GM21576 (cell line): ENCODE measurements around the gene MYO5B.
"Not testable (repeated sequence)": the region's sequence is repeated elsewhere in the genome, so short reads cannot be mapped to it uniquely, and the experiment has no call there.

Experiments used
- ATAC-seq: cut with Tn5 transposase; IDR thresholded peaks from one replicate; pipeline ENCODE4 v1.9.1; 2021; ENCODE audit warnings: mild to moderate bottlenecking, moderate library complexity; ENCODE audit not compliant: unreplicated experiment

The MYO5B gene

DNA sequence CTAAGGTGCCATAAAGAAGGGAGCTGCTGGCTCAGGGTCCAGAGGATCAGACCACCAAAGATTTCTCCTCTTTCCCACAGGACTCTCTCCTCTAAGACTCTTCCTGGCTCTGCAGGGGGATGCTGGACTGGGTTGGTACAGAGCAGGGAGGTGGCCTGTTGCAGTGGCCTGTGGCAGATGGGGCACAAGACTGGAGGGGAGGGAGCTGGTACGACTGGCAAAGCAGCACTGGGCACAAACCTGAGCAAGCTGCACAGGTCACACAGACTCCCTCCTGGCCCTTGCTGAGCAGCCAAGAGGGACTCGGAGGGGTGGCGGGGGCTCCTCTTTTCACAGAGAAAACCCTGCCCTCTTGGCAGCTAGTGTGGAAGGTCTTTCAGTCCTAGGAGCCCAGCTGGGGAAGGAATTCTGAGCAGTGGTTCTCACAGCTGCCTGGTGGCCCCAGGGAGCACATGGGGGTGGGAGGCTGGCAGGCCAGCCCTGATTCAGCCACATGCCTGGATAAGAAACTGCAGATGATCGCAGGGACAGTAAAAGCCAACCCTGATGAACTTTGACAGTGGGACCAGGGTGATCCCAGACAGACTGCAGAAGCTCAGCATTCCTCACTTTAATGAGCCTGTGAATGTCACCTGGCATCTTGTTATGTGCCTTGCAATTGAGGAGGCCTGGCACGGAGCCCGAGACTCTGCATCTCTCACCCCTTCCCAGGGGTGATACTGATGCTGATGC lies 349.2 kb downstream of the MYO5B start:
- ATAC-seq: no peak

DNA sequence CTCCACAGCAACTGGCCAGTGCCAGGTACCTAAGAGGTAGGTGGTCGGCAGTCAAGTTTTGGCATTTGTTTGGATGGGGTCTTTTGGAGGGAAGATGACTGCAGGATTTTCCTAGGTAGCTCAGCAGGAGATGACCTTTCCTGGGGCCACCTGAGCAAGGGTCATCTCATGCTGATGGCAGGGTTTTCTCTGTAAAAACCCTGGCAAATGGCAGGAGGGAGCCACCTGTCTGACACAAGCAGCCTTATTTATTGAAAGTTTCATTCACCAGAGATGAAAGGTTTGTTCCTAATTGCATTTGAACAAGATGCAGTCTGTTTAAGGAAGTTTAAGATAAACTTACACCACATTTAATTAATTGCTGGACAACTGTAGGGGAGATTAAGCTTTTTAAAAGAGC lies 350.0 kb downstream of the MYO5B start:
- ATAC-seq: no peak

DNA sequence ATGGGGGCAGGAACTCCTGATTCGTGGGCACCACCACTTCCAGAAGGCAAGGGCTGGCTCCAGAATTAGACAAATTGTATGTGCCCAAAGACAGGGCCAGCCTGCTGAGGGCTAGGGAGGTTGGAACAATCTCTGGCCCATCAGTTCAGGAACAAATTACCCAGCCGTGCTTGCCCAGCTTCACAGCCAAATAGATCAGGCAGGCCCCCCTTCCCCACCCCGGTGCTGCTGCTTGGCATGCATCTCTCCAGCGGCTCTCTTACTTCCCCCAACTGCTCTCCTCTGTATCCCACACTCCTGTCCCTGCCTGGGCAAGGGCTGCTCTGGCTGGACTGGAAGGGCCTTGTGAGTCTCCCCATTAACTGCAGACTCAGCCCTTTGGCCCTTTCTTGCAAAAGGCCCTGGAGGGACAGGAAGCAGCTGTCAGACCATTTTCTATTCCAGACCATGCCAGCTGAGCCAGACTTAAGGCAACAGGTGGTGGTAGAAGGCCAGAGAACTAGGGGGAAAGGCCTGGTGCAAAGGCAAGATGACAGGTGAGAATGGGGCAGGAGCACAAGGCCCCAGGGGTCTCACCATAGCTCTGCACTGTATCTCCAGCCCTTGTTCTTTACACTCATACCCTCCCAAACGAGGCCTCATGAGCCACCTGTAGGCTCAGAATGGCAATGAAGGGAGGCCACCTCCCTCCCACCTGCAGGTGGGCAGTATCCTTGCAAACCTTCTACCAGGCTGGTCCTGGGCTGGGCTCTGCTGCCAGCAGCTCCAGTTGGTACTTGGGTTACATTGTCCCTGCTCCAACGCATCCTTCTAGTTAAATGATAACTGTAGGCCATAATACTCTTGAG lies 350.9 kb downstream of the MYO5B start:
- no peak for ATAC-seq

DNA sequence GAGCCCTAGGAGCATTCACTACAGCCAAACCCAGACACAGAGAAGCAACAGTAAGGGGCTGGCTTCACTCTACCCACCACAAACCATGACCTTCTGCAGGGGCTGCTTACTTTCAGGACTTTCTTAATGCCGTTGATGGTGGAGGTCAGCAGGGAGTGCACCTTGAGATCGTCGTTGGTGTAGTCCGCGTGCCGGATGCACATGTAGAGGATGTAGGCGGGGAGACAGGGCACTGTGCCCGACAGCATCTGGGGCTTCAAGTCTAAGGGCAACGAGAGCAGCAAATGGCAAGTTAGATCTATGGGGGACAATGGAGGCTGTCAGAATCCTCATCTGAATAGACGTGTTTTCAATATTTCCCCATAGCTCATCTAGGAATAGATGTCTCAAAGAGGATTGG lies 351.8 kb downstream of the MYO5B start:
- no peak for ATAC-seq

DNA sequence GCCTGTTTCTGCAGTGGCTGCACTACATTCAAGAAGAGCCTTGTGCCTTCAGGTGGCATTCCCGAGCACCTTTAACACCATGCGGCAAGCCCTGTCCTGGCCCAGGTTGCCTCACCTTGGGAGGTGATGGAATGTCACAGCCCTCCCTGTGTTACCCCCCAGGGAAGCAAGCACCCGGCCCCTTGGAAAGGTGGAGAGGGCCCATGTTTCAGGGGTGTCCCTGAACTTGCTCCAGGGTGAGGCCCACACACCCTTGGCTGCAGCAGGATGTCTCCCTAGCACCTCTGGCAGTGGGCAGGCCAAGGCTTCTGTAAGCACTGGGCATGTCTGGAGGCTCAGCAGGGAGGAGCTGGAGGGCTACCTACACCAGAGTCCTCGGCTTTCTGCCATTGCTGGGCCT lies 352.3 kb downstream of the MYO5B start:
- ATAC-seq: no peak

DNA sequence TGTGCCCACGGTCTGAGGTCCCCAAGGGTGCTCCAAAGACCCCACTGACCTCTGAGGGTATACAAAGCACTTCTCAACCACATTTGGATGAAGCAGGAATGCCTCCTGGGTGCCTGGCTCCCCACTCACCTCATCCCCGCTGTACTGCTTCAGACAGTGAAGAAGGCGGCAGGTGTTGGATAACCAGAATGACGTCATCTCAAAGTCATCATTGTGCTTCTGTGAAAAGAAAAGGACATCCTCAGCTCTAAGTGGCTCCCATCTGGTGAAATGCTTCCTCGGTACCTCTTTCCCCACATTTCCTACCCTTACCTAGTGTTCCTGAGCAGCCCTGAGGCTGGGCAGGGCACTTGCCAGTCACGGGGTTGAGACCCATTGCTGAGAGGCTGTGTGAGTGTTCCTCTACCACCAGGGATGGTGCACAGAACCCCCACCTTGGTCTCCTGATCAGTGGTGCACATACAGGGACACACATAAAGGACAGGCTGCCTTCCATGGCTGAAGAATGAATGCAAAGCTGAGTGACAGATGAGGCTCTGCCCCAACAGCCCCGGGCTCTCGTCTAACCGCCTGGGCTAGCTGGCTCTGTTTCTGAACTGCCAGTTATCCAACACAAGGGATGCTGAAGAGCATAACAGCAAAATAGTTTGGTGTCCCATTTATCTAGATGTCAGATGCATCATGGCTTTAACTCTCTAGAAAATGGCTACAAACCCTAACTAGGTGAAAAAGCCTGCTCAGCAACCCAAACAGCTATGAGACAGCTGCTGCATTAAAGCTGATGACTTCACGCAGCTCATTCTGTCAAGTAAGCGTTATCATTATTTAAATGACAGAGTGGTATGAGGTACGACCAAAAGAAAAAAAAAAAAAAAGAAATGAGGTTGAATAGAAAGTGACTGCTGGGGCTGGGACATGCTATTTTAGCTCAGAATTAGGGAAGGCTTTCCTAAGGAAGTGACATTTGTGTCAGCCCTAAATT lies 353.4 kb downstream of the MYO5B start:
- ATAC-seq: no peak

DNA sequence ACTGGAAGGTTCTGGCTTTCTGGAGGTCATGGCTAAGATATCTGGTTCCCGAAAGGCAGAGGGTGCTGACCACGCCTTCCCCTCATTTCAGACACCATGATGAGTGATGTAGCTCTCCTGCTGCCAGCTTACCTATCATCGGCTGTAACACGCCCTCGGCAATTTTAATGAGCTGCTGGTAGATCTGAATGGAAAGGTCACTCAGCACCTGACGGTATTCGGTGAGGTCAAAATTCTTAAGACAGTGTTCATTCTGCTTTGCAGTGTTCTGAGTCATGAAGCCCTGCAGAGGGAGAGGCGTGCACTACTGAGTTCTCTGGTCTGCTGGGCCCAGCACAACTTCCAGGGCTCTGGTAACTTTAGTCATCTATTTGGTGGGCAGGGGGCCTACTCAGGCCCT lies 355.9 kb downstream of the MYO5B start:
- ATAC-seq: no peak

DNA sequence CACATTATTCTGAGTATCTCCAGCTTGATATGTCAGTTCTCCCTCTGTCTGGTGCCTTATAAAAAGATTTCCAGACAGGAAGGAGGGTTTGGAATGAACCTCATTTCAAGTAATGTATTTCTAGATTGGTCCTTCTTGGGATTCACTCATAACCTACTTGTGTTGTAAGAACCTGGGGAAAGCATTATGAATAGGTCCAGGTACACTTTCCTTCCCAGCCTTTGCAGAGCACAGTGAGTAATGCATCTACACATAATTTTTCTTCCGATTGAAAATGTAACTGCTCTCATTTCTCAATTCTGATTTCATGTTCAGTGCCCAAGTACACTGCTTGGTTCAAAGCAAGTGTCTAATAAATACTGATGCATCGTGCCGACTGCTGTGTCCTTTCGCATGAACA lies 356.6 kb downstream of the MYO5B start:
- no peak for ATAC-seq

DNA sequence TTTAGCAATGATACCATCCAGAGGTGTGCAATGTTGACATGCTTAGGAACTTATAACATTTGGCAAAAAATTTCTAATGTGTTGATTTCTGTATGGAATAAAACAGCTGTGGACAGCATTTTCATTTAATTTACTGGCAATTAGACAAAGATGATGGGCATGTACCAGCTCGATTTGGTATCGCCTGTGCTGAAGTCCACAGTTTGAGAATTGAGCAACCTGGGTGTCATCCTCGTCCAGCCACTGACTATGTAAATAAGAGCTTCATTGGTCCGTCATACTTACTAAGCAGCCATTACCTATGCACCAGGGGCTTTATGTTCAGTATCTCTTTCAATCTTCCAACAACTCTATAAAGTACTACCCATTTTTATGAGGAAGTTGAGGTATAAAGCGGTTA lies 357.1 kb downstream of the MYO5B start:
- ATAC-seq: no peak

DNA sequence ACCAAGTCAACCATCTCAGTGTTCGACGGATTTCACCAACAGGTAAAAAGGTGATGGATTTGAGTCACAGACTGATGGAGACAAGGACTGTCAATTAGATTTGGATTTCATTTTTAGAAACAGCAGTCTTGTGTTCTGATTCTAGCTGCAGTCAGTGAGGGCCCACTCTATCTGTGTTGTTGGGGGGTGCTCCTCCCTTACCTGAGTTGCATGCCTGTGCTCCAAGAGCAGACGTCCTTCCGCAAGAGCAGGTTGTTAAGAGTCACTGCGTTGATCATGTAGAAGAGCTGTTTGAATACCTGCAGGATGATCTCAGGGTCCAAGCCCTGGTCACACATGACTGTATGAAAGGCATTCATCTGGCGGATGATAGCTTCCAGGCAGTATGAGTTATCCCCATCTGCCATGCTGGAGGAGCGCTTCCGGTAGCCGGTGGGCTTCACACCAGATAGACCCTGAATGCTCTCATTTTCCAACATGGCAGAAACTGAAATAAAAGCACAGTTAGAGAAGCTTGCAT lies 357.6 kb downstream of the MYO5B start:
- not testable (repeated sequence) for ATAC-seq

DNA sequence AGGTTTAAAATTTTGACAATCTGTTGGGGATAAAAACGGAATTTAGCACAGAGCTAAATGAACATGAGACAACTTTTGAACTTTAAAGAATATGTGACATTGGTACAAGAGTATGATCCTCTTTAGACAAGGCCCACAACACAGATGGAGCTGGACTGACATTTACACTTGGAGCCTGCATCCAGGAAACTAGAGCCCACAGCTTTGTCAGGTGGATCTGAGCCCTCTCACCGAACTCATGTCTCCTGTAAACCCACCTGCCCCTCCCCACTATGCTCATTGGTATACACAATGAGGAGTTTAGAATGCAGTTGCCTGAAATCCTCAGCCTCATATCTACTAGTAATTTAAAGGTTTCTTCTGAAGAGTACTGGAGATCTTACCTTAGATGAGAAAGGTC lies 359.5 kb downstream of the MYO5B start:
- ATAC-seq: no peak

DNA sequence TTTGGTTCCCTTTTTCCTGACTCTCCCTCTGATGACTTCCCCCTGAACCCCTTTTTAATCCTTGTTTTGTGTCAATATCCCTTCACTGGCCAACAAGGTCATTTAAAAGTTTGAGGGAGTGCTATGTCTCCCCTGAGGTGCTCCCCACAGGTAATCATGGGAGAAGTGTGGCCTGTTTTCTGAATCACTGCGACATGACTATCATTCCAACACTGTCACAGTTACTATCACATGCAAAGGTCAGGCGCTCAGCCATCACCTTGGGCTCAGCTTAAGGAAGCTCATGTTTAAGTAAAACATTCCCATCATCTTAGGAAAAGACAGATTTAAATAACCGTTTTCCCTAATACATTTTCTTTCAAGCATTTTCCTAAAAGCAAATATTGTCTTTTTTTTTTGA lies 360.7 kb downstream of the MYO5B start:
- no peak for ATAC-seq

DNA sequence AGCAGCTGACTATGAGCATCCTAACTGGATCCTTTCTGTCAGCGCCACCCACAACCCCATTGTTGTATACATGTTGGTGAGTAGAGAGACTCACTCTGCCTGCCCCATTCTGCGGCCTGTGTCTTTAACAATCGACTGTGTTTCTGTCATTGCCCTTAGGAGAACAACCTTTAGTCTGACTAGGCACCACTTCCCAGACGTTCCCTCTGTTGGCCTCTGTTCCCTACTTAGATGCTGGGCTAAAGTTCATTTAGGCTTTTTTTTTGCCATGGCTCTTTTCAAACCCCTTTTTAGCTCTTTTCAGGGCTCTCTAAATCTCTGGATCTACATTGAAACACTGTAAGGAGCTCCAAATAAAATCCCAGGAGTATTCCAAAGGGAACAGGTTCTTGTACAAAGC lies 361.1 kb downstream of the MYO5B start:
- ATAC-seq: no peak

DNA sequence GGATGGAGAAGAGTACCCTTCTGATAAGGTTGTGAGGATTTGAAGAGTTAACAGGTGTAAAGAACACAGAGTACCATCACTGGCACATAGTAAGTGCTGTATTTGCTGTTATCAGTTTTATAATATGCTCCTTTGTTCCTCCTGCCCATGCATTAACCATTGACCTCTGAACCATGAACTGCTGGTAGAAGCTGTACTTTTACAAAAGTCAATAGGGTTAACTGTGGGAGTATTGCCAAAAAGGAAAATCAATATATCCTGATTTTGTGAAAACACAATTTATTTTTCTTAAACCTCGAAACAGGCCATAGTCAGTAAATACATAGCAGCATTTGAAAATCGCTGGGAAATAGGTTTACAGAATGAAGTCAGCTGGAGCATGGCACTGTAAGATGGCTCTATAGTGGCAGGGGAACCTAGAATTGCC lies 362.7 kb downstream of the MYO5B start:
- no peak for ATAC-seq

DNA sequence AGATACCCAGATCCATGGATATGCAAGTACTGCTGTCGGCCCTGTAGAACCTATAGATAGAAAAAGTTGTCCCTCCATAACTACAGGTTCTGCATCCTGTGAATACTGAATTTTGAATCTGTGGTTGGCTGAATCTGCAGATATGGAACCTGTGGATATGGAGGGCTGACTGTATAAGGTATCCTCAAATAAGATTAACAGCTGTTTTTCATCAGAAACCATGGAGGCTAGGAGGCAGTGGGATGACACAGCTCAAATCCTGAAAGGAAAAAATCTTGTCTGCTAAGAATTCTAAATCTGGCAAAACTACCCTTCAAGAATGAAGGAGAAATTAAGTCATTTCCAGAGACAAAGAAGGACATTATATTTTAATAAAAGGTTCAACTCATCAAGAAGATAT lies 367.0 kb downstream of the MYO5B start:
- ATAC-seq: no peak

DNA sequence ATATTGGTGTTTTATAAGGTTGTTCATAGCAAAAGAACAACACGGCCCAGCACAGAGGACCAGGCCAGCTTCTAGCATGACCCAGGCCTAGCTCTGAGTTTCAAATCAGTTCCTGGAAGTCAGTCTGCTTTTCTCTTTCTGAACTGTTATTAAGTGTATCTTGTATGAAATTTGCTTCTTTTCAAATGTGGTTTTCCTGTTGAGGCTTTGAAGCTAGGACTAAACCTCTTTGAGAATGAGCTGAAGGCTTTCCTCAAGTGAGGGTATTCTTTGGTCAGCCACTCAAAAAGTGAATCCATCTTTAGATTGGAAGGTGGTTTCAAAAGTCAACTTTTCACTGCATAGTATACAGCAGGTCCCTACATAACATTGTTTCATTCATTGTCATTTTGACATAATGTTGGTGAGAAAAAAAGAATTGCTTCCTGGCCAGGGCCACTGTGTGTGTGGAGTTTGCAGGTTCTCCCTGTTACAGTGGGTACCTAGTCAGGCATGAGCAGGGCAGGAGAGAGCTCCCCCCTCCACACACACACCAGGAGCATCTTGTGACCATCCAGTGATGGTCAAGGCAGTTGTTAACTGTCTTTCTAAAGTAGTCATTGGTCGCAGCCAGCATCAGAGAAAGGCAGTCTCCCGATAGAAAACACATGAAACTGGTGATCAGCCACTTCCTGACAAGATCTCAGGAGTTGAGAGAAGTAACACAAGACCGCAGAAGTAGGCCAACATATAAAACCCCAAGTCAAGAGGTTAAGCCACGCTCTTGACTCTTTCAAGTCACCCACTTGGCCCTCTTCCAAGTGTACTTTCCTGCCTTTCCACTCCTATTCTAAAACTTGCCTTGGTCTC lies 374.9 kb downstream of the MYO5B start:
- ATAC-seq: no peak

DNA sequence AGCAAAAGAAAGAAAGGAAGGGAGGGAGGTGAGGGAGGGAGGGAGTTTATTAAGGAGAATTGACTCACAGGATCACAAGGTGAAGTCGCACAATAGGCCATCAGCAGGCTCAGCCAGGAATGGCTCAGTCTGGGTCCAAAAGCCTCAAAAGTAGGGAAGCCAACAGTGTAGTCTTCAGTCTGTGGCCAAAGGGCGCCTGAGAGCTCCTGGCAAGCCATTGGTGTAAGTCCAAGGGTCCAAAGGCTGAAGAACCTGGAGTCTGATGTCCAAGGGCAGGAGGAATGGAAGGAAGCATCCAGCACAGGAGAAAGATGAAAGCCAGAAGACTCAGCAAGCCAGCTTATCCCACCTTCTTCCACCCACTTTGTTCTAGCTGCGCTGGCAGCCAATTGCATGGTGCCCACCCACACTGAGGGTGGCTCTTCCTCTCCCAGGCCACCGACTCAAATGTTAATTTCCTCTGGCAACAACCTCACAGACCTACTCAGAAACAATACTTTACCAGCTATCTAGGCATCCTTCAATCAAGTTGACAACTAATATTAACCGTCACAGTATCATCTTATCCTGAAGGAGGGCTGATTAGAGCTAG lies 375.8 kb downstream of the MYO5B start:
- no peak for ATAC-seq

DNA sequence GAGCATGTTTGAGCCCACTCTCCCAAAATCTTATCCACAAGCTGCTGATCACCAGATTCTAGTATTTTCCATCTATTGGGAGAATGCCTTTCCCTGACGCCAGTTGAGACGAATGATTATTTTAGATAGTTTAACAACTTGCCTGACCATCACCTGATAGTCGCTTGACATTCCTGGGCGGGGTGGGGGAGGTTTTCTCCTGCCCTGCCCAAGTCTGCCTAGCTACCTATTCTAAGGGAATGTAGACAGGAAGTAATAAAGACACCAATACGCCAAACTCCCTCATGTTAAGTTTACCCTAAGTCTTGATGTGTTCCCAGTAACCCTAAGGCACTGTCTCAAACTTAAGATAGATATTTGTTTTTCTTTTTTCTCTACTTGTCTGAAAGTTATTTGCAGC lies 377.0 kb downstream of the MYO5B start:
- ATAC-seq: no peak

DNA sequence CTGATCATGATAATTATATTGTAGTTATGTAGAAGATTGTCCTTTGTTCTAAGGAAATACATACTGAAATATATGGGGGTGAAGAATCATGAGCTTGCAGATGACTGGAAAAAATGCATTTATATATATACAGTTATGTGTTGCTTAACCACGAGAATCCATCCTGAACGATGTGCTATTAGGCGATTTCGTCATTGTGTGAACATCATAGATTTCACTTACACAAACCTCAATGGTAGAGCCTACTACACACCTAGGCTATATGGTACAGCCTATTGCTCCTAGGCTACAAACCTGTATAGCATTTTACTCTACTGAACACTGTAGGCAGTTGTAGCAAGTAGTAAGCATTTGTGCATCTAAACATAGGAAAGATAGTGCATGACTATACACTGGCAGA lies 379.0 kb downstream of the MYO5B start:
- no peak for ATAC-seq

DNA sequence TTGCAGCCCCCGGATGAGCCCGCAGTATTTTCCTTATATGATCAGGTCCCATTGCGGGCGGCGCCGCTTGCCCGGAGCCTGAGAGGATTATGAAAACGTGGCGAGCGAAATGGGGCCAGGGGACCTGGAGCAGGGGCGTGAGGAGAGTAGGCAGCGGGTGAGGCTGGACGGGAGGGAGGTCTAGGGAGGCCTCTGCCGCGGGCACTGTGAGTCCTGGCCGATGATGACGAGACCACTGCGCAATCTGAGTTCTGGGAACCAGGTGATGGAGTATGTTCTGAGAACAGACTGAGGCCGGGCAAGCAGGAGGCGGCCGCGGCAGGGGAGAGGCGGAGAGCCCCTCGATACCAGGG lies 380.8 kb downstream of the MYO5B start:
- peak; percentile 28 for ATAC-seq
